Activated B cell treated with CpG ODN at 0.5 μM for 24 hours (primary cell): ENCODE results near the gene SORL1. TPM values are rescaled to one million over a fixed set of nuclear protein-coding genes. Genes with fewer than 3 reads are reported as not detected.

Experiments used
- ATAC-seq: fragments of 200-7000 bp; cut with Tn5 transposase; one replicate; pipeline ENCODE4 v1.10.0; 2021; ENCODE audit warnings: low read depth, mild to moderate bottlenecking, moderate library complexity
- CTCF ChIA-PET: fragments of 350-600 bp; sonication (Branson Sonifier 250); formaldehyde crosslinking; loops from one replicate; lab custom pipeline; 2021; ENCODE audit warnings: antibody characterized with exemption; lab: Charles Lee
- POLR2A ChIA-PET: fragments of 350-600 bp; sonication (Branson Sonifier 250); formaldehyde crosslinking; loops from one replicate; lab custom pipeline; 2021; ENCODE audit warnings: antibody characterized with exemption; lab: Charles Lee
- DNase-seq: peaks from one replicate; pipeline ENCODE4 v3.0.0; 2022
- H3K27ac Mint-ChIP-seq: one replicate; pipeline ENCODE4 v1.8.0; 2020; ENCODE audit warnings: mixed read lengths
- H3K27me3 Mint-ChIP-seq: one replicate; pipeline ENCODE4 v1.8.0; 2021; ENCODE audit warnings: mixed read lengths
- H3K36me3 Mint-ChIP-seq: one replicate; pipeline ENCODE4 v1.8.0; 2021; ENCODE audit warnings: low read depth, mixed read lengths
- H3K4me1 Mint-ChIP-seq: one replicate; pipeline ENCODE4 v1.8.0; 2021; ENCODE audit warnings: mixed read lengths
- H3K4me3 Mint-ChIP-seq: one replicate; pipeline ENCODE4 v1.8.0; 2020; ENCODE audit warnings: mild to moderate bottlenecking, mixed read lengths
- H3K9me3 Mint-ChIP-seq: one replicate; pipeline ENCODE4 v1.8.0; 2020; ENCODE audit warnings: mixed read lengths
- CTCF ChIP-seq: fragments of 200-600 bp; IDR thresholded peaks from one replicate; pipeline ENCODE4 v1.8.0; 2022; ENCODE audit warnings: antibody characterized with exemption, mild to moderate bottlenecking
- intact Hi-C: fragments of 100-400 bp; cut with micrococcal nuclease; formaldehyde crosslinking; loops from one replicate; pipeline ENCODE4 v1.15.1; 2024
- total RNA-seq: library from RNA; stranded (reverse); gene quantifications from 2 replicates; pipeline ENCODE4 v1.2.3, GENCODE V29; 2022

SORL1 gene
- total RNA-seq, 1 donor from 2014 or later: 180 TPM

- DNase-seq (no peak), ATAC-seq (no peak)
- Mint-ChIP-seq H3K4me1 (peaks cover 30% of the 10 kb centered on the region), H3K4me3 (no peak overlapping the region), H3K27ac (no peak overlapping the region), H3K9me3 (no peaks in the 10 kb centered on the region), H3K27me3 (no peaks in the 10 kb centered on the region), H3K36me3 (peaks cover 8% of the 10 kb centered on the region)
- TF ChIP-seq CTCF: no peak
- ChIA-PET CTCF (no interaction called here), POLR2A (interaction anchor here (0.7 to 3.1 kb wide), 5 partner anchors 10 to 139 kb away, joined by 3 to 22 read pairs (median 5); no protein-coding TSS in a partner anchor)
- intact Hi-C loops: no loop called here
These were observed 10.6 kb upstream of the SORL1 start for GRCh38 chr11:121441521-121441920.

GRCh38 chr11:121443688-121444275 lies 8.3 kb upstream of the SORL1 start:
- TF ChIP-seq CTCF: no peak
- intact Hi-C loops: no loop called here
- Mint-ChIP-seq H3K9me3 (no peaks in the 10 kb centered on the region), H3K27ac (no peak overlapping the region), H3K4me1 (peaks cover 48% of the 10 kb centered on the region), H3K36me3 (peaks cover 8% of the 10 kb centered on the region), H3K27me3 (no peaks in the 10 kb centered on the region), H3K4me3 (no peak overlapping the region)
- ChIA-PET POLR2A (interaction anchor here (0.8 to 3.1 kb wide), 4 partner anchors 9 to 151 kb away, joined by 3 to 22 read pairs (median 5); partner anchors contain the start of genes SC5D, SORL1 and SORL1-AS1), CTCF (interaction anchor here (0.8 to 1.7 kb wide), 4 partner anchors 14 to 132 kb away, joined by 3 to 5 read pairs (median 4); no protein-coding TSS in a partner anchor)
- DNase-seq (no peak), ATAC-seq (no peak)

GRCh38 chr11:121444526-121444925 lies 7.6 kb upstream of the SORL1 start:
- H3K4me1 Mint-ChIP-seq: peaks cover 56% of the 10 kb centered on the region
- POLR2A ChIA-PET: interaction anchor here (0.8 to 2.1 kb wide), 7 partner anchors 8 to 152 kb away, joined by 3 to 18 read pairs (median 4); partner anchors contain the start of genes SC5D, SORL1 and SORL1-AS1
- peak overlapping the region; percentile 66 for H3K4me3 Mint-ChIP-seq
- no peak overlapping the region for H3K27ac Mint-ChIP-seq
- no peak for TF ChIP-seq CTCF
- H3K9me3 Mint-ChIP-seq: no peaks in the 10 kb centered on the region
- intact Hi-C loops: no loop called here
- no peaks in the 10 kb centered on the region for H3K27me3 Mint-ChIP-seq
- no peak for DNase-seq
- no peak for ATAC-seq
- peaks cover 8% of the 10 kb centered on the region for H3K36me3 Mint-ChIP-seq
- CTCF ChIA-PET: interaction anchor here (1.0 to 1.7 kb wide), 3 partner anchors 23 to 131 kb away, joined by 3 to 5 read pairs (median 3); no protein-coding TSS in a partner anchor

- H3K36me3 Mint-ChIP-seq: peaks cover 8% of the 10 kb centered on the region
- H3K4me1 Mint-ChIP-seq: peaks cover 63% of the 10 kb centered on the region
These were observed 6.9 kb upstream of the SORL1 start for GRCh38 chr11:121445071-121445768.

More at GRCh38 chr11:121445071-121445768, 6.9 kb upstream of the SORL1 start:
- ChIA-PET POLR2A (interaction anchor here (0.6 to 2.1 kb wide), 8 partner anchors 11 to 153 kb away, joined by 3 to 18 read pairs (median 4); partner anchors contain the start of gene SC5D), CTCF (interaction anchor here (0.9 to 1.7 kb wide), 3 partner anchors 14 to 124 kb away, joined by 3 to 5 read pairs (median 4); no protein-coding TSS in a partner anchor)
- ATAC-seq (no peak), DNase-seq (no peak)
- intact Hi-C loops: no loop called here
- Mint-ChIP-seq H3K4me3 (peak overlapping the region; percentile 66), H3K9me3 (no peaks in the 10 kb centered on the region), H3K27me3 (no peaks in the 10 kb centered on the region), H3K27ac (peak overlapping the region; percentile 80)
- TF ChIP-seq CTCF: no peak
